Urothelium cell line (cell line): Measurements from ENCODE around the gene GLMN.

Experiments
- DNase-seq: peaks from one replicate; pipeline ENCODE4 v3.0.0; 2011; ENCODE audit warnings: low spot score, mixed read lengths
- FAIRE-seq: peaks from 2 replicates; lab custom pipeline; 2011; peaks lifted over from hg19 to GRCh38; lab: Jason Lieb, UNC

GLMN gene

GRCh38 chr1:92201973-92202372, 96.8 kb downstream of the GLMN start:
- FAIRE-seq (no peak), DNase-seq (no peak)
